Neural progenitor cell (in vitro differentiated cells): ENCODE results near the gene SGCD.

Experiments
- EZH2 ChIP-seq: fragments of 200-600 bp; sonication (generic); IDR thresholded peaks from 2 replicates; pipeline ENCODE4 v1.6.1; 2017; ENCODE audit warnings: antibody characterized with exemption, mild to moderate bottlenecking, moderate library complexity
- EZH2phosphoT487 ChIP-seq: fragments of 200-600 bp; sonication (generic); IDR thresholded peaks from 2 replicates; pipeline ENCODE4 v1.6.1; 2017; ENCODE audit warnings: antibody characterized with exemption
- TF ChIP-seq, protein P1 (sequence below): fragments of 200-600 bp; sonication (generic); IDR thresholded peaks from 2 replicates; pipeline ENCODE4 v1.5.1; 2017; ENCODE audit warnings: antibody characterized with exemption, mild to moderate bottlenecking

DNA sequence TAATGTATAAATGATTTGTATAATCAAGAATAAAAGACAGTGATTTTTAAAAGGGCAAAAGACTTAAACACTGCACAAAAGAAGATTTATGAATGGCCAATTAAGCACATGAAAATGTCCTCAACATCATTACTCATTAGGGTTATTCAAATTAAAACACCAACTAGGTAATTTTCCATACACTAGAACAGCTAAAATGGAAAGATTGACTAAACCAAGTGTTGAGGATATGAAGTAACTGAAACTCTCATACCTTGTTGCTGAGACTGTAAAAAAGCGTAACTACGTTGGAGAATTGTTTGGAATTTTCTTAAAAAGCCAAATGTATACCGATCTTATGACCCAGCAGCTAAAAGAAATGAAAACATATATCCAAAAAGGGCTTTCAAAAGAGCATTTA, 144.9 kb downstream of the SGCD start:
- TF ChIP-seq, protein P1, sequence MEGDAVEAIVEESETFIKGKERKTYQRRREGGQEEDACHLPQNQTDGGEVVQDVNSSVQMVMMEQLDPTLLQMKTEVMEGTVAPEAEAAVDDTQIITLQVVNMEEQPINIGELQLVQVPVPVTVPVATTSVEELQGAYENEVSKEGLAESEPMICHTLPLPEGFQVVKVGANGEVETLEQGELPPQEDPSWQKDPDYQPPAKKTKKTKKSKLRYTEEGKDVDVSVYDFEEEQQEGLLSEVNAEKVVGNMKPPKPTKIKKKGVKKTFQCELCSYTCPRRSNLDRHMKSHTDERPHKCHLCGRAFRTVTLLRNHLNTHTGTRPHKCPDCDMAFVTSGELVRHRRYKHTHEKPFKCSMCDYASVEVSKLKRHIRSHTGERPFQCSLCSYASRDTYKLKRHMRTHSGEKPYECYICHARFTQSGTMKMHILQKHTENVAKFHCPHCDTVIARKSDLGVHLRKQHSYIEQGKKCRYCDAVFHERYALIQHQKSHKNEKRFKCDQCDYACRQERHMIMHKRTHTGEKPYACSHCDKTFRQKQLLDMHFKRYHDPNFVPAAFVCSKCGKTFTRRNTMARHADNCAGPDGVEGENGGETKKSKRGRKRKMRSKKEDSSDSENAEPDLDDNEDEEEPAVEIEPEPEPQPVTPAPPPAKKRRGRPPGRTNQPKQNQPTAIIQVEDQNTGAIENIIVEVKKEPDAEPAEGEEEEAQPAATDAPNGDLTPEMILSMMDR, result no peak
- TF ChIP-seq EZH2phosphoT487, result no peak
- no peak for TF ChIP-seq EZH2
